GM21526 (cell line): ENCODE results near the gene GRHPR.

Source experiments
- ATAC-seq: cut with Tn5 transposase; IDR thresholded peaks from one replicate; pipeline ENCODE4 v1.9.1; 2021; ENCODE audit warnings: moderate library complexity; ENCODE audit not compliant: unreplicated experiment, low FRiP score

Gene GRHPR

GRCh38 chr9:37422289-37423104 is at the start of gene GRHPR:
Gene GRHPR, plus strand, starts transcription at chr9:37422696. Its CDS starts 55 bp downstream, at chr9:37422751.
- peak; percentile 91 for ATAC-seq

GRCh38 chr9:37372839-37373238 is 49.7 kb upstream of the GRHPR start:
- ATAC-seq = no peak

GRCh38 chr9:37373621-37374020 is 48.9 kb upstream of the GRHPR start:
- no peak for ATAC-seq

DNA sequence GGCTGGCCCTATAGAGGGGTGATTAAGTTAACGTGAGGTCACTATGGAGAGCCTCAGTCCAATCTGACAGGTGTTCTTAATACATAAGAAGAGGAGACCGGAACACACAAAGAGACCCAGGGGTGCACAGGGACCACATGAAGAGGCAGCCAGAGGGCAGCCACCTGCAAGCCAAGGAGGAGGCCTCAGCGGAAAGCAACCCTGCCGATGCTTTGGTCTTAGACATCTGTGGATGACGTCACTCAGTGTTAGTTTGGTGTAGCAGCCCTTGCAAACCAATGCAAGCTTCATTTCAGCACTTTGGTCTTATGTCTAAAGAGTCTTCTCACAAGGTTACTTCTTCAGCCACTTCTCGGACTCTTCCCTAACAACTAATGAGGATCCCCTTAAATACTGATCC is 47.6 kb upstream of the GRHPR start:
- ATAC-seq = peak; percentile 33

- ATAC-seq = no peak
Observed at GRCh38 chr9:37377688-37378612, 44.5 kb upstream of the GRHPR start.

- ATAC-seq = no peak
Observed at GRCh38 chr9:37378613-37379004, 43.9 kb upstream of the GRHPR start.

GRCh38 chr9:37379835-37380234 is 42.7 kb upstream of the GRHPR start:
- ATAC-seq = no peak

- no peak for ATAC-seq
Observed at GRCh38 chr9:37380570-37380969, 41.9 kb upstream of the GRHPR start.

- ATAC-seq = no peak
Observed at GRCh38 chr9:37381094-37381741, 41.3 kb upstream of the GRHPR start.

DNA sequence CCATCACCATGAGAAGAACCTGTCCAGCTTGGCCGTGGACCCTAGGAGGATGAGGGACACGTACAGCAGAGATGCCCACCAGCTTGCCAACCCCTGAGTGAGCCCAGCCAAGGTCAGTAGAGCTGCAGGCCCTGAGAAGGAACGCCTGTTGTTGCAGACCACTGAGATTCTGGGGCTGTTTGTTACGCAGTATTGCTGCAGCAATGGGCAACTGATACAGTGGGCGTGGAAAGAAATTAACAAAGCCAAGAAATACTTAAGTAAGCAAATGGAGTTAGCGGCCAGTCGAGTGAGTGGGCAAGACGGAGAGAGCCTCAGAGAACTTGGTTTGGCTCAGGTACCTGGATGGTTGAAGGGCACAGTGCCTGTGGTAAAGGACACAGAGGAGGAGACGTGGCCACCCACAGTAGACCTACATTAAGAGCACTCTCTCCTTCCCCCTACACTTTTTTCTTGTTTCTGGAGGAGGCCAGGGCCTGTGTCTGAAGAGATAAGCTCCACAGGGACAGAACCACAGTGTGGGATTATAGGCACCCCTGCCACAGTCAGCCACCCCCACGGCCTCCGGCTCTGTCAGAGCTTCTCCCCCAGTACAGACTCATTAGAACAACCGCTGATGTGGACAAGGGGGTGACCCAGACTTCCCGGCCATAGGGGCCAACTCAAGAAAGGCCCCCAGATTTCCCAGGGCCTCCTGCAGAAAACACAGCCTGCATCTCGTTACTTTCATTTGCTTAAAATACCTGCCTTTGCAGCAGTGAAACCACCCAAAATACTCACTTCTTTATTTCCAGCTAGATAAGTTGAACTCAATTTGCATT is 40.1 kb upstream of the GRHPR start:
- no peak for ATAC-seq

DNA sequence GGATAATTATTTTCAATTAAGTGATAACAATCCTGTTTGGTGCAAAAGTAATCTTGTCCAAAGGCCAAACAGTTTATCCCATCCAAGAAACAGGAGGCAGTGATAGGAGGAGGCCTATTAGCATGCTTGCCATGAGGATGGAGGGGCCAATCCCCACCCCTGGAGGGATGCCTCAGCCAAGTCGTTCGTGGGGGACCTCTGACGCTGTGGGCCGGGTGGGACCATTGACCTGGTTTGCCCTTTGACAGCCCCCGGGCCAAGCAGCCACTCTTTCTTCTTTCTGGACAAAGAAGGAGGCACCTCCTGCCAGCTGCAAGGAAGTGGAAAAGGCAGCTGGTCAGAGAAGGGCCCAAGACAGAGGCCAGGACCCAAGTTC is 39.5 kb upstream of the GRHPR start:
- no peak for ATAC-seq

DNA sequence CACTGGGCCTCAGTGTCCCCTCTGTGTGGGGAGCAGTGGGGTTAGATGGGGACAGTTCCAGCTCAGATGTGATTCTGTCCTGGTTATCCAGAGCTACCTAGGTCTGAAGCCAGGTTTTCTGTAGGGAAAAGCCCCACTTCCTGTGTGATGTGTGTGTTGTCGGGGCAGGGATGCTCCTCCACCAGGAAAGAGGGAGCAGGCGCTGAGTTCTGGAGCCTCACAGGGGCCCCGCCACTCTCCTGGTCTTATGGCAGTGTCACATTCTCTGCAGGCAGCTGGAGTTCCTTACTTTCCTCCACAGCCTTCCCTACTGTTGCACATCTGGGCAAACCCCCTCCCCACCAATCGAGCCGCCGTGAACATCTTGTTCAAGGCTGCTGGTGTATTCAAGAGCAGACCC is 39.1 kb upstream of the GRHPR start:
- no peak for ATAC-seq

- no peak for ATAC-seq
Observed at GRCh38 chr9:37383876-37384746, 38.4 kb upstream of the GRHPR start.

GRCh38 chr9:37385286-37385685 is 37.2 kb upstream of the GRHPR start:
- ATAC-seq = no peak

GRCh38 chr9:37386988-37387387 is 35.5 kb upstream of the GRHPR start:
- ATAC-seq = no peak

DNA sequence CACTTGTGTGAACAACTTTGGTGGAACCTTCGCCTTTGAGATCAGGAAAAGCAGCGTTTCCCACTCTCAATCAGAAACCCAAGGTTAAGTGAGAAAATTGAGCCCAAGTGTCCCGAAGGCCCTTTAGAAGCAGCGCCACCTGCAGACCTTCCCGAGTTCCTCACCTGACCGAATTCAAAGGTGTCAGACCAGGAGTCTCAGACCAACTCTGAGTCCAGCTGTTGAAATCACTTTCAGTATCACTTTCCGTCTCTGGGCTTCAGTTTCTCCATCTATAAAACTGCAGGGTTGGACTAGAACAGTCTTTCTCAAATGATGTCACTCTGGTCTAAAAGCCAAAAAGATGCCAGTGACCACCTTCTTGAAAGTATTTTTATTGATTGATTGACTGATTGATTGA is 31.7 kb upstream of the GRHPR start:
- ATAC-seq = peak; percentile 72

- ATAC-seq = no peak
Observed at GRCh38 chr9:37392272-37392671, 30.2 kb upstream of the GRHPR start.

- ATAC-seq = no peak
Observed at GRCh38 chr9:37395229-37395628, 27.3 kb upstream of the GRHPR start.

DNA sequence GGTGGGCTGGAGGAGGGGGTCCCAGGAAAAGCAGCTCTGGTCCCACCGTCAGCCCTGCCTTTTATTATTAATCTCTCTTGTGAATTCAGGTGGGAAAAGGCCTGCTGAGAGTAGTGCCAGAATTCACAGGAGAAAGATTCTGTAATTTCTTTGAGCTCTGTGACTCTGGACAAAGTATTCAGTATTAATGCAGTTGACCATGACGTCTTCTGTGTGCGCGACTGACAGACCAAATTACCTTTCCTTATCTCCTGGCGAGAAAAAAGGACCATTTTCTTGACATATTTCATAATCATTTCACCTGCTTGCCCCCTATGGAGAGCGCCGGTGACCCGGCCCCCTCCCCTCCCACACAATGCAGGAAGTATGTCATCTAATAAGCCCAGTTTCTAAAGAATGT is 26.8 kb upstream of the GRHPR start:
- no peak for ATAC-seq
